RKO (cell line): ENCODE measurements around the gene RNF150.
"Not testable (repeated sequence)": the region's sequence is repeated elsewhere in the genome, so short reads cannot be mapped to it uniquely, and the experiment has no call there.

Experiments
- DNase-seq: peaks from one replicate; pipeline ENCODE4 v3.0.0-alpha.2; 2016; ENCODE audit warnings: low spot score

RNF150 gene

GRCh38 chr4:140861359-140862176 lies 271.7 kb downstream of the RNF150 start:
- DNase-seq: peak; percentile 71

GRCh38 chr4:140858897-140859296 lies 274.4 kb downstream of the RNF150 start:
- no peak for DNase-seq

GRCh38 chr4:140857111-140857510 lies 276.2 kb downstream of the RNF150 start:
- DNase-seq: no peak

GRCh38 chr4:140856621-140857062 lies 276.6 kb downstream of the RNF150 start:
- no peak for DNase-seq

- no peak for DNase-seq
These were observed 279.1 kb downstream of the RNF150 start for GRCh38 chr4:140854168-140854567.

- DNase-seq: no peak
These were observed 281.5 kb downstream of the RNF150 start for GRCh38 chr4:140851804-140852203.

GRCh38 chr4:140851032-140851636 lies 282.1 kb downstream of the RNF150 start:
- DNase-seq: peak; percentile 54

- no peak for DNase-seq
These were observed 283.7 kb downstream of the RNF150 start for GRCh38 chr4:140849526-140849925.

- DNase-seq: no peak
These were observed 286.5 kb downstream of the RNF150 start for GRCh38 chr4:140846736-140847135.

GRCh38 chr4:140844061-140844460 lies 289.2 kb downstream of the RNF150 start:
- DNase-seq: no peak

GRCh38 chr4:140841186-140841585 lies 292.1 kb downstream of the RNF150 start:
- no peak for DNase-seq

- DNase-seq: no peak
These were observed 293.1 kb downstream of the RNF150 start for GRCh38 chr4:140839888-140840790.

- no peak for DNase-seq
These were observed 293.9 kb downstream of the RNF150 start for GRCh38 chr4:140839406-140839805.

GRCh38 chr4:140837736-140838135 lies 295.5 kb downstream of the RNF150 start:
- no peak for DNase-seq

- DNase-seq: no peak
These were observed 298.3 kb downstream of the RNF150 start for GRCh38 chr4:140834839-140835495.

- DNase-seq: no peak
These were observed 300.0 kb downstream of the RNF150 start for GRCh38 chr4:140833280-140833679.

GRCh38 chr4:140829825-140830224 lies 303.4 kb downstream of the RNF150 start:
- DNase-seq: no peak

- DNase-seq: no peak
These were observed 306.6 kb downstream of the RNF150 start for GRCh38 chr4:140826701-140827027.

GRCh38 chr4:140820520-140820919 lies 312.7 kb downstream of the RNF150 start:
- not testable (repeated sequence) for DNase-seq

GRCh38 chr4:140819610-140820009 lies 313.7 kb downstream of the RNF150 start:
- no peak for DNase-seq

GRCh38 chr4:140818433-140818832 lies 314.8 kb downstream of the RNF150 start:
- DNase-seq: no peak
